Renal cortical epithelial cell (primary cell): ENCODE data around the gene ETV2. TPM values are rescaled to one million over a fixed set of nuclear protein-coding genes. Genes with fewer than 3 reads are reported as not detected.

Experiments
- total RNA-seq: library from RNA; depleted of rRNA; stranded (reverse); fragments of >200 nt; gene quantifications from 2 replicates; pipeline ENCODE4 v1.2.3, GENCODE V29; 2014

ETV2 gene
- total RNA-seq, 1 donor from 2014 or later: not detected

Other genes with a start within 250 kb of the ETV2 start
- not detected in 2 replicates for gene FFAR2, start 193.5 kb upstream of the ETV2 start, total RNA-seq
- not detected in 2 replicates for gene KRTDAP, start 151.3 kb upstream of the ETV2 start, total RNA-seq
- 52.7 and 144 TPM in 2 replicates for gene DMKN, start 128.1 kb upstream of the ETV2 start, total RNA-seq
- gene SBSN, start 113.4 kb upstream of the ETV2 start, total RNA-seq: 0.05 TPM in 1 of 2 replicates, not detected in the other
- gene GAPDHS, start 108.3 kb upstream of the ETV2 start, total RNA-seq: not detected in 2 replicates
- gene TMEM147, start 96.1 kb upstream of the ETV2 start, total RNA-seq: 76.1 and 93.6 TPM in 2 replicates
- not detected in 2 replicates for gene ATP4A, start 78.1 kb upstream of the ETV2 start, total RNA-seq
- not detected in 2 replicates for gene PMIS2, start 55.6 kb upstream of the ETV2 start, total RNA-seq
- gene HAUS5, start 29.0 kb upstream of the ETV2 start, total RNA-seq: 5.1 and 6.4 TPM in 2 replicates
- gene RBM42, start 12.7 kb upstream of the ETV2 start, total RNA-seq: 38.9 and 40.0 TPM in 2 replicates
- 385 and 691 TPM in 2 replicates for gene COX6B1, start 6.6 kb downstream of the ETV2 start, total RNA-seq
- gene UPK1A, start 24.8 kb downstream of the ETV2 start, total RNA-seq: not detected in 2 replicates
- not detected in 2 replicates for gene ZBTB32, start 62.8 kb downstream of the ETV2 start, total RNA-seq
- 4.2 and 26.3 TPM in 2 replicates for gene KMT2B, start 76.3 kb downstream of the ETV2 start, total RNA-seq
- gene IGFLR1, start 100.7 kb downstream of the ETV2 start, total RNA-seq: 0.52 and 1.8 TPM in 2 replicates
- gene U2AF1L4, start 103.7 kb downstream of the ETV2 start, total RNA-seq: 5.6 and 7.2 TPM in 2 replicates
- 23.5 and 24.7 TPM in 2 replicates for gene PSENEN, start 103.9 kb downstream of the ETV2 start, total RNA-seq
- gene LIN37, start 106.8 kb downstream of the ETV2 start, total RNA-seq: 2.6 and 6.4 TPM in 2 replicates
- gene HSPB6, start 115.3 kb downstream of the ETV2 start, total RNA-seq: 0.52 and 0.65 TPM in 2 replicates
- 4.0 and 7.7 TPM in 2 replicates for gene PROSER3, start 116.4 kb downstream of the ETV2 start, total RNA-seq
- gene ARHGAP33, start 133.8 kb downstream of the ETV2 start, total RNA-seq: 0.17 and 5.1 TPM in 2 replicates
- gene PRODH2, start 171.1 kb downstream of the ETV2 start, total RNA-seq: 0.20 TPM in 1 of 2 replicates, not detected in the other
- not detected in 2 replicates for gene NPHS1, start 210.8 kb downstream of the ETV2 start, total RNA-seq
- gene KIRREL2, start 215.2 kb downstream of the ETV2 start, total RNA-seq: not detected in 2 replicates
- 0.52 and 2.9 TPM in 2 replicates for gene APLP1, start 226.8 kb downstream of the ETV2 start, total RNA-seq